Neural crest cell (in vitro differentiated cells): Measurements from ENCODE around the gene CFP. TPM values are rescaled to one million over a fixed set of nuclear protein-coding genes. Genes with fewer than 3 reads are reported as not detected.

ENCODE experiments used
- DNase-seq: peaks from one replicate; pipeline ENCODE4 v3.0.0; 2021; ENCODE audit warnings: low read depth, mixed read lengths, low spot score
- H3K27ac Mint-ChIP-seq: one replicate; pipeline ENCODE4 v1.8.0; 2021; ENCODE audit warnings: mild to moderate bottlenecking, mixed read lengths; ENCODE audit not compliant: unreplicated experiment
- H3K27me3 Mint-ChIP-seq: 2 replicates; pipeline ENCODE4 v1.8.0; 2021; ENCODE audit warnings: low read depth, mild to moderate bottlenecking, mixed read lengths
- H3K36me3 Mint-ChIP-seq: 2 replicates; pipeline ENCODE4 v1.8.0; 2021; ENCODE audit warnings: low read depth, mild to moderate bottlenecking, mixed read lengths
- H3K4me1 Mint-ChIP-seq: 2 replicates; pipeline ENCODE4 v1.8.0; 2021; ENCODE audit warnings: mixed read lengths
- H3K4me3 Mint-ChIP-seq: one replicate; pipeline ENCODE4 v1.8.0; 2021; ENCODE audit warnings: mild to moderate bottlenecking, mixed read lengths
- H3K9me3 Mint-ChIP-seq: 2 replicates; pipeline ENCODE4 v1.8.0; 2021; ENCODE audit warnings: mixed read lengths
- total RNA-seq: library from RNA; stranded (reverse); gene quantifications from 2 replicates; pipeline ENCODE4 v1.2.1, GENCODE V29; 2021
- TF ChIP-seq, protein P1 (sequence below): fragments of 200-600 bp; sonication (generic); conservative IDR thresholded peaks from 2 replicates; pipeline ENCODE4 v1.5.0; 2021; ENCODE audit warnings: antibody characterized with exemption, mild to moderate bottlenecking

The CFP gene
- total RNA-seq, 1 donor from 2014 or later: 1.6 TPM

GRCh38 chrX:47645530-47645929 lies 15.8 kb upstream of the CFP start:
- DNase-seq: no peak
- Mint-ChIP-seq H3K27ac (no peak overlapping the region), H3K36me3 (peaks cover 13% of the 10 kb centered on the region), H3K27me3 (no peaks in the 10 kb centered on the region), H3K4me1 (peaks cover 26% of the 10 kb centered on the region), H3K9me3 (peaks cover 6% of the 10 kb centered on the region), H3K4me3 (no peak overlapping the region)
- TF ChIP-seq, protein P1, sequence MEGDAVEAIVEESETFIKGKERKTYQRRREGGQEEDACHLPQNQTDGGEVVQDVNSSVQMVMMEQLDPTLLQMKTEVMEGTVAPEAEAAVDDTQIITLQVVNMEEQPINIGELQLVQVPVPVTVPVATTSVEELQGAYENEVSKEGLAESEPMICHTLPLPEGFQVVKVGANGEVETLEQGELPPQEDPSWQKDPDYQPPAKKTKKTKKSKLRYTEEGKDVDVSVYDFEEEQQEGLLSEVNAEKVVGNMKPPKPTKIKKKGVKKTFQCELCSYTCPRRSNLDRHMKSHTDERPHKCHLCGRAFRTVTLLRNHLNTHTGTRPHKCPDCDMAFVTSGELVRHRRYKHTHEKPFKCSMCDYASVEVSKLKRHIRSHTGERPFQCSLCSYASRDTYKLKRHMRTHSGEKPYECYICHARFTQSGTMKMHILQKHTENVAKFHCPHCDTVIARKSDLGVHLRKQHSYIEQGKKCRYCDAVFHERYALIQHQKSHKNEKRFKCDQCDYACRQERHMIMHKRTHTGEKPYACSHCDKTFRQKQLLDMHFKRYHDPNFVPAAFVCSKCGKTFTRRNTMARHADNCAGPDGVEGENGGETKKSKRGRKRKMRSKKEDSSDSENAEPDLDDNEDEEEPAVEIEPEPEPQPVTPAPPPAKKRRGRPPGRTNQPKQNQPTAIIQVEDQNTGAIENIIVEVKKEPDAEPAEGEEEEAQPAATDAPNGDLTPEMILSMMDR: no peak

GRCh38 chrX:47644557-47645091 lies 14.9 kb upstream of the CFP start:
- H3K4me1 Mint-ChIP-seq: peaks cover 23% of the 10 kb centered on the region
- H3K4me3 Mint-ChIP-seq: peak overlapping the region; percentile 7
- H3K27me3 Mint-ChIP-seq: no peaks in the 10 kb centered on the region
- peaks cover 23% of the 10 kb centered on the region for H3K36me3 Mint-ChIP-seq
- DNase-seq: peak; percentile 18
- peaks cover 12% of the 10 kb centered on the region for H3K9me3 Mint-ChIP-seq
- H3K27ac Mint-ChIP-seq: no peak overlapping the region
- TF ChIP-seq, protein P1: peak; percentile 55

- Mint-ChIP-seq H3K27me3 (no peaks in the 10 kb centered on the region), H3K9me3 (peaks cover 14% of the 10 kb centered on the region), H3K4me3 (no peak overlapping the region), H3K36me3 (peaks cover 26% of the 10 kb centered on the region), H3K4me1 (peaks cover 16% of the 10 kb centered on the region), H3K27ac (no peak overlapping the region)
- DNase-seq: no peak
- TF ChIP-seq, protein P1: peak; percentile 47
Observed at GRCh38 chrX:47643926-47644325, 14.2 kb upstream of the CFP start.

DNA sequence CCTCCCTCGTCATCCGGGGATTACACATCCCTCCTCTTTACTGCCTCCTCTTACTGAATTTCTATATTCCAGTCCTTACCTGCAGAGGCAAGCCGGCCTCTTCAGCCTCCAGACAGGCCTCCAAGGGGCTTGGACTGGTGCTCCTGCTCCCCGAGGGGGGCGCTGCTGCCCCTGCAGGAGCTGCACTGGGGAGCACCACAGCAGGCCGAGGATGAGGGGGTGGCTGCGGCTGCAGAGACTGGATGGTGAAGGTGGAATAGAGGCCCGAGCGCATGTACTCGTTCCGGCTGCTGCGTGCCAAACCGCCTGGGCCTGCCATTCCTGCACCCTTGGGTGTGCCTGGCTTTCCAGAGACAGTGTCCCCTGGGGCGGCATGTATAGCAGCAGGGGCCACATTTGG lies 9.1 kb upstream of the CFP start:
- Mint-ChIP-seq H3K4me1 (no peaks in the 10 kb centered on the region), H3K27ac (no peak overlapping the region), H3K9me3 (peaks cover 12% of the 10 kb centered on the region), H3K4me3 (no peak overlapping the region), H3K27me3 (no peaks in the 10 kb centered on the region), H3K36me3 (peaks cover 29% of the 10 kb centered on the region)
- TF ChIP-seq, protein P1: no peak
- no peak for DNase-seq

GRCh38 chrX:47637546-47638195 lies 7.9 kb upstream of the CFP start:
- H3K36me3 Mint-ChIP-seq: peaks cover 29% of the 10 kb centered on the region
- H3K27ac Mint-ChIP-seq: no peak overlapping the region
- no peak for DNase-seq
- no peaks in the 10 kb centered on the region for H3K4me1 Mint-ChIP-seq
- H3K4me3 Mint-ChIP-seq: no peak overlapping the region
- H3K9me3 Mint-ChIP-seq: peaks cover 12% of the 10 kb centered on the region
- H3K27me3 Mint-ChIP-seq: no peaks in the 10 kb centered on the region
- TF ChIP-seq, protein P1: no peak
